Endothelial cell (in vitro differentiated cells): ENCODE results near the gene TRIM2. TPM values are rescaled to one million over a fixed set of nuclear protein-coding genes. Genes with fewer than 3 reads are reported as not detected.

Source experiments
- DNase-seq: peaks from one replicate; pipeline ENCODE4 v3.0.0; 2021; ENCODE audit warnings: low spot score
- H3K27ac Mint-ChIP-seq: one replicate; pipeline ENCODE4 v1.8.0; 2021; ENCODE audit warnings: mixed read lengths, inconsistent platforms; ENCODE audit not compliant: unreplicated experiment
- H3K27me3 Mint-ChIP-seq: one replicate; pipeline ENCODE4 v1.8.0; 2021; ENCODE audit warnings: mild to moderate bottlenecking, moderate library complexity, mixed read lengths, inconsistent platforms; ENCODE audit not compliant: unreplicated experiment
- H3K36me3 Mint-ChIP-seq: one replicate; pipeline ENCODE4 v1.8.0; 2021; ENCODE audit warnings: mild to moderate bottlenecking, low read depth, mixed read lengths, inconsistent platforms; ENCODE audit not compliant: unreplicated experiment
- H3K4me1 Mint-ChIP-seq: one replicate; pipeline ENCODE4 v1.8.0; 2021; ENCODE audit warnings: mild to moderate bottlenecking, mixed read lengths, inconsistent platforms; ENCODE audit not compliant: unreplicated experiment
- H3K4me3 Mint-ChIP-seq: one replicate; pipeline ENCODE4 v1.8.0; 2021; ENCODE audit warnings: mild to moderate bottlenecking, mixed read lengths, inconsistent platforms; ENCODE audit not compliant: unreplicated experiment
- H3K9me3 Mint-ChIP-seq: one replicate; pipeline ENCODE4 v1.8.0; 2021; ENCODE audit warnings: mixed read lengths, inconsistent platforms; ENCODE audit not compliant: unreplicated experiment
- total RNA-seq: library from RNA; stranded (reverse); fragmentation: NEBNext Ultra II Directional; extraction: Animal tissue kit (Norgen Biotek cat#: 25700); gene quantifications from one replicate; pipeline ENCODE4 v1.2.1, GENCODE V29; 2021; ENCODE audit not compliant: unreplicated experiment
- TF ChIP-seq, protein P1 (sequence below): fragments of 200-600 bp; sonication (generic); IDR thresholded peaks from one replicate; pipeline ENCODE4 v1.5.0; 2021; ENCODE audit warnings: antibody characterized with exemption; ENCODE audit not compliant: unreplicated experiment

TRIM2 gene
- total RNA-seq, 1 donor from 2014 or later, result 15.4 TPM

DNA sequence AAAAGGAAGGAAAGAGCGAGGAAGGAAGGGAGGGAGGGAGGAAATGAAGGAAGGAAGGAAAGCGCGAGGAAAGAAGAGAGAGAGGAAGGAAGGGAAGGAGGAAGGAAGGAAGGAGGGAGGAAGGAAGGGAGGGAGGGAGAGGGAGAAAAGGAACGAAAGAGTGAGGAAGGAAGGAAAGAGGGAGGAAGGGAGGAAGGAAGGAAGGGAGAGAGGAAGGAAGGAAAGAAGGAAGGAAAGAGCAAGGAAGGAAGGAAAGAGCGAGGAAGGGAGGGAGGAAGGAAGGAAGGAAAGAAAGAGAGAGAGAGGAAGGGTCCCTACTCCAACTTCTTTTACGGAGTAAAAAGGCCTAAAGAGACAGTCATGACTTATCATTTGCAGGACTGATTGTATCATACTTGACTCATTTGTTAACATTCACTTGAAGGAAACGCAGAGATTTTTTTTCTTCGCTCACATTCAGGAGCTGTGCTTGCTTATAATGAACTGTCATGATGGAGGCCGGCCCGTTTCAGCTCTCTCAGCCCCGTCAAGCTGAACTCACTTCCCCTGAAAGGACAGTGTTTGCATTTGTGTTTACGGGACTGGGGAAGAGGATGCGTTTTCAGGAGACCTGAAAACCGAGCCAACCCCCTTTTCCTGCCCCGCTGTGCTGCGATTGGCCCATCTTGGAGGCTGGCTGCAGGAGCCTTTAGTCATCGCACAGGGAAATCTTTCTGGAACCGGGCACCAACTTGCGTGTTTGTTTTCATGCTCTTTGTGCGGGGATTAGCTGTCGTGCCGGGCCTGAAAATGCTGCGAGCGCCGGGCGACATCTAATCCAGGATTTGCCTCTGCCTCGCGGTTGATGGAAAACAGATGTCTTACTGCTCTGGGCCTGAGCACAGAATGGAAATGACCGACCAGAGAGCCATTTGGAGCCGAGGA is 17.8 kb downstream of the TRIM2 start:
- TF ChIP-seq, protein P1, sequence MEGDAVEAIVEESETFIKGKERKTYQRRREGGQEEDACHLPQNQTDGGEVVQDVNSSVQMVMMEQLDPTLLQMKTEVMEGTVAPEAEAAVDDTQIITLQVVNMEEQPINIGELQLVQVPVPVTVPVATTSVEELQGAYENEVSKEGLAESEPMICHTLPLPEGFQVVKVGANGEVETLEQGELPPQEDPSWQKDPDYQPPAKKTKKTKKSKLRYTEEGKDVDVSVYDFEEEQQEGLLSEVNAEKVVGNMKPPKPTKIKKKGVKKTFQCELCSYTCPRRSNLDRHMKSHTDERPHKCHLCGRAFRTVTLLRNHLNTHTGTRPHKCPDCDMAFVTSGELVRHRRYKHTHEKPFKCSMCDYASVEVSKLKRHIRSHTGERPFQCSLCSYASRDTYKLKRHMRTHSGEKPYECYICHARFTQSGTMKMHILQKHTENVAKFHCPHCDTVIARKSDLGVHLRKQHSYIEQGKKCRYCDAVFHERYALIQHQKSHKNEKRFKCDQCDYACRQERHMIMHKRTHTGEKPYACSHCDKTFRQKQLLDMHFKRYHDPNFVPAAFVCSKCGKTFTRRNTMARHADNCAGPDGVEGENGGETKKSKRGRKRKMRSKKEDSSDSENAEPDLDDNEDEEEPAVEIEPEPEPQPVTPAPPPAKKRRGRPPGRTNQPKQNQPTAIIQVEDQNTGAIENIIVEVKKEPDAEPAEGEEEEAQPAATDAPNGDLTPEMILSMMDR, result no peak
- peak overlapping the region; percentile 93 for H3K4me3 Mint-ChIP-seq
- peak; percentile 48 for DNase-seq
- H3K27me3 Mint-ChIP-seq, result peaks cover 9% of the 10 kb centered on the region
- H3K4me1 Mint-ChIP-seq, result peaks cover 22% of the 10 kb centered on the region
- no peaks in the 10 kb centered on the region for H3K9me3 Mint-ChIP-seq
- peak overlapping the region; percentile 86 for H3K27ac Mint-ChIP-seq
- no peaks in the 10 kb centered on the region for H3K36me3 Mint-ChIP-seq

DNA sequence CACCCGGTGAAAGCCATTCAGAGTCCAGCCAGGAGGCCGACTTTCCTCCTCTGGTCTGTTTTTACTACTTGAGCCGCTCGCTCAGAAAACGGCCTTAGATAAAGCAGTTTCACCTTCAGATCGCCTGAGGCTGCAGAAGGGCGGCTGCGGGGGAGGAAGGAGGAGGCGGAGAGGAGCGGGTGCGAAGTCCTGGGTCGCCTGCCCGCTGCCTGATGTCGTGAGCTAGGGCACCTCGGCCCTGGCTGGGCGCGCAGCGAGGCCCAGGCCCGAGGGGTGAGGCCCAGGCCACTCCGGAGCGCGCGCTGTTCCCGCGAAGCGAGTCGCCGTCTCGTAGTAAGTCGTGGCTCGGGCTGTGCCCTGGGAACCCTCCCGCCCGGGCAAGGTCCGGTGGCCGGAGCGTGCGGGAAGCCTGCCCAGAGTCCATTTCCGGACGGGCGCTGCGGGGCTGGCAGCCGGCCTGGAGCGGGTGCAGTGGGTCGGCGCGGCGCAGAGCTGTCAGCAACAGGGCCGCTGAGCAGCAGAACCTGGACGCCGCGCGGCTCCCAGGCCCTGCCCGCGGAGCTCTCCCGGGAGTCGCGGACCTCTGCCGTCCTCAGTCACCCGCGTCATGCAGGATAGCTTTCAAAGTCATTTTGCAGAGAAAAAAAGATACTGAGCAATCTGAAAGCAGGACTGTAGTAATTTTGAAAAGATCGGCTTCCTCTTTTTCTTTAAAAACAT is 18.6 kb downstream of the TRIM2 start:
- peaks cover 9% of the 10 kb centered on the region for H3K27me3 Mint-ChIP-seq
- peaks cover 27% of the 10 kb centered on the region for H3K4me1 Mint-ChIP-seq
- peak overlapping the region; percentile 86 for H3K27ac Mint-ChIP-seq
- TF ChIP-seq, protein P1, result no peak
- no peaks in the 10 kb centered on the region for H3K36me3 Mint-ChIP-seq
- DNase-seq, result peak; percentile 57
- no peaks in the 10 kb centered on the region for H3K9me3 Mint-ChIP-seq
- peak overlapping the region; percentile 93 for H3K4me3 Mint-ChIP-seq

DNA sequence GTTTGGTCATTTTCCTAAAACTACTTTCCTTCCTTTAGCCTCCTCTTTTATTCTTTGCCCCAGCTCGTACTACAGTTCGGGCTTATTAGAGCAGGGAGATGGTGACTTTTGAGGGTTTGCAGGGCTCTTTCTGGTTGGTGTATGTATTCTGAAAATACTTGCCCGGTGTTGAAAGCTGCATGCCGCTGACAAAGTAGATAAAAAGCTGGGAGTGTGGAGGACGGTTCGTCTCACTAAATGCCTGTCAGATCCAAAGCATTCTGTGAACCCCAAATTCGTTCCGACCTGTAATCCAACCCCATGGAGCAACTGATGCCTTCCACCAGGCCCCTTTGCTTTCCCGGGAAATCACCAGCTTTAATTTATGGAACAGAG is 19.2 kb downstream of the TRIM2 start:
- peaks cover 9% of the 10 kb centered on the region for H3K27me3 Mint-ChIP-seq
- DNase-seq, result no peak
- no peak overlapping the region for H3K27ac Mint-ChIP-seq
- H3K36me3 Mint-ChIP-seq, result no peaks in the 10 kb centered on the region
- no peaks in the 10 kb centered on the region for H3K9me3 Mint-ChIP-seq
- peaks cover 32% of the 10 kb centered on the region for H3K4me1 Mint-ChIP-seq
- TF ChIP-seq, protein P1, result no peak
- H3K4me3 Mint-ChIP-seq, result peak overlapping the region; percentile 84

DNA sequence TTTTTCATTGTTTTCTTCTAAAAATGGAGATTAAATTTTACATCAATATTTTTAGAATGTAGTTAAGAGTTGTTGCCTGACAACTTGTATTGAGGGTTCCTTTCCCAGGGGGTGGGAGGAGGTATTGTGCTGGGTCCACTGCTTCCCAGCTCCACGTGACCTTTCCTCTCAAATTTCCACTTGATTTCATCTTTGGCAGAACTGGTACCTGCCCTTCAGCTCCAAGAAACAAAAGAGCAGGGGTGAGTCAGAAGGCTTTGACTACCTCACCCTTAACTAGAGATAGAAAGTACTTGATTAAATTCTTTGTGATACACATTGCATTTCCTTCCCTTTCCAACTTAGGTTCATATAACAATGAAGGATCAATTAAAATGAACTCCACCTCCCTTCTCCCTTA is 19.7 kb downstream of the TRIM2 start:
- H3K4me3 Mint-ChIP-seq, result no peak overlapping the region
- H3K36me3 Mint-ChIP-seq, result no peaks in the 10 kb centered on the region
- DNase-seq, result no peak
- TF ChIP-seq, protein P1, result no peak
- H3K4me1 Mint-ChIP-seq, result peaks cover 37% of the 10 kb centered on the region
- no peak overlapping the region for H3K27ac Mint-ChIP-seq
- H3K27me3 Mint-ChIP-seq, result peaks cover 12% of the 10 kb centered on the region
- H3K9me3 Mint-ChIP-seq, result no peaks in the 10 kb centered on the region
